ENCODE data around the gene CDC25C.
"Not testable (repeated sequence)": the region's sequence is repeated elsewhere in the genome, so short reads cannot be mapped to it uniquely, and the experiment has no call there.

The CDC25C gene

GRCh38 chr5:138275379-138275782, 56.2 kb downstream of the CDC25C start:
- no peak for DNase-seq

- no peak for DNase-seq
Measured at GRCh38 chr5:138274189-138274853, 57.3 kb downstream of the CDC25C start, which contains the start of gene GFRA3. Gene GFRA3, minus strand, starts transcription at chr5:138274621. Its CDS starts 197 bp downstream, at chr5:138274424.

- no peak for DNase-seq
Measured at GRCh38 chr5:138273834-138274188, 57.8 kb downstream of the CDC25C start.

- DNase-seq, result no peak
Measured at GRCh38 chr5:138272681-138273080, 58.9 kb downstream of the CDC25C start.

- DNase-seq, result no peak
Measured at GRCh38 chr5:138271281-138271680, 60.3 kb downstream of the CDC25C start.

- DNase-seq, result no peak
Measured at GRCh38 chr5:138264183-138264582, 67.4 kb downstream of the CDC25C start.

GRCh38 chr5:138263581-138263980, 68.0 kb downstream of the CDC25C start:
- DNase-seq, result no peak

GRCh38 chr5:138258704-138259292, 72.8 kb downstream of the CDC25C start:
- no peak for DNase-seq

GRCh38 chr5:138257583-138257982, 74.0 kb downstream of the CDC25C start:
- no peak for DNase-seq

- DNase-seq, result no peak
Measured at GRCh38 chr5:138252944-138253343, 78.7 kb downstream of the CDC25C start.

- DNase-seq, result not testable (repeated sequence)
Measured at GRCh38 chr5:138247800-138248199, 83.8 kb downstream of the CDC25C start.

- no peak for DNase-seq
Measured at GRCh38 chr5:138246822-138247221, 84.8 kb downstream of the CDC25C start.

GRCh38 chr5:138246334-138246733, 85.3 kb downstream of the CDC25C start:
- no peak for DNase-seq

GRCh38 chr5:138245717-138246116, 85.9 kb downstream of the CDC25C start:
- no peak for DNase-seq

GRCh38 chr5:138243794-138244193, 87.8 kb downstream of the CDC25C start:
- peak; percentile 43 for DNase-seq

GRCh38 chr5:138241688-138242571, 89.7 kb downstream of the CDC25C start:
- DNase-seq, result no peak

GRCh38 chr5:138240650-138241385, 90.8 kb downstream of the CDC25C start:
- DNase-seq, result no peak

GRCh38 chr5:138238034-138238433, 93.6 kb downstream of the CDC25C start:
- no peak for DNase-seq

All from NCI-H226 (cell line).